ENCODE results near the gene PLCB3. TPM values are rescaled to one million over a fixed set of nuclear protein-coding genes. Genes with fewer than 3 reads are reported as not detected.
A peak's percentile ranks its signal among the peaks of the same experiment; 100 is the strongest.

Gene PLCB3
- total and polyA plus RNA-seq, 2 donors (not counting 3 experiments of a cell fraction or from before 2014, with no cell fraction given): 32.3 to 61.1 TPM

- Histone ChIP-seq H3K79me2 (ENCODE audit: control insufficient read depth, insufficient read depth, low read length) (peaks cover 2% of the 10 kb centered on the region), H3K9me3 (replicated peaks; ENCODE audit: control insufficient read depth, insufficient read depth, low read length) (no peaks in the 10 kb centered on the region), H3K9ac (replicated peaks; ENCODE audit: extremely low read depth, insufficient read depth, low read length) (no peak overlapping the region), H3K4me3 (replicated peaks in 1 of 3; ENCODE audit: insufficient read depth in 1 of 3, low read depth in 1 of 3, low read length in 3 of 3) (no peak overlapping the region), H2AFZ (ENCODE audit: low read depth, low read length) (no peak overlapping the region), H3K4me1 (ENCODE audit: control insufficient read depth, extremely low read depth, insufficient read depth, low read length) (peaks cover 11% of the 10 kb centered on the region), H4K20me1 (replicated peaks; ENCODE audit: control insufficient read depth, extremely low read depth, insufficient read depth, low read length) (no peaks in the 10 kb centered on the region), H3K27me3 (ENCODE audit: control insufficient read depth in 2 of 2, insufficient read depth in 2 of 2, low read length in 2 of 2) (no peaks in the 10 kb centered on the region), H3K36me3 (ENCODE audit: control insufficient read depth in 2 of 2, extremely low read depth in 1 of 2, insufficient read depth in 2 of 2, low read length in 2 of 2) (peaks cover 2 to 11% of the 10 kb centered on the region in 2 experiments), H3K9me1 (replicated peaks; ENCODE audit: control insufficient read depth, extremely low read depth, insufficient read depth, low read length) (no peaks in the 10 kb centered on the region), H3K27ac (ENCODE audit: insufficient read depth, low read depth, low read length) (no peak overlapping the region), H3K4me2 (ENCODE audit: insufficient read depth, low read length) (no peak overlapping the region)
- BruUV-seq (replicated peaks): no TSS peak
- DNase-seq (ENCODE audit: low read depth, low spot score): no peak
- CTCF ChIA-PET: interaction anchor here (0.6 to 3.5 kb wide), 6 partner anchors 11 to 79 kb away, joined by 3 to 26 read pairs (median 8); partner anchors contain the start of gene CATSPERZ
- intact Hi-C loops (cut with micrococcal nuclease) (no loop called here), dilution Hi-C loops (cut with MboI; ENCODE audit: extremely low pct_ligation_motif_present, low sequenced_read_pairs) (no loop called here)
- TF ChIP-seq CTCF (IDR thresholded peaks at IDR 0.05; ENCODE audit: extremely low read depth in 1 of 2, insufficient read depth in 1 of 2, low read depth in 1 of 2, low read length in 2 of 2): no peak
- no peak for TF ChIP-seq MYC (IDR thresholded peaks at IDR 0.05; ENCODE audit: low read depth, low read length)
- POLR2A ChIA-PET: no interaction called here
- FAIRE-seq: no peak
Measured at GRCh38 chr11:64283092-64283491, 31.8 kb downstream of the PLCB3 start.

- Histone ChIP-seq H3K4me2 (ENCODE audit: insufficient read depth, low read length) (peak within 1 kb of the TSS; percentile 60), H3K9ac (replicated peaks; ENCODE audit: extremely low read depth, insufficient read depth, low read length) (peak within 1 kb of the TSS; percentile 54), H2AFZ (ENCODE audit: low read depth, low read length) (peak within 1 kb of the TSS; percentile 75), H3K4me1 (ENCODE audit: control insufficient read depth, extremely low read depth, insufficient read depth, low read length) (peaks cover 11% of the 10 kb centered on the region), H4K20me1 (replicated peaks; ENCODE audit: control insufficient read depth, extremely low read depth, insufficient read depth, low read length) (no peaks in the 10 kb centered on the region), H3K27ac (ENCODE audit: insufficient read depth, low read depth, low read length) (peak within 1 kb of the TSS; percentile 35), H3K9me1 (replicated peaks; ENCODE audit: control insufficient read depth, extremely low read depth, insufficient read depth, low read length) (no peaks in the 10 kb centered on the region), H3K79me2 (ENCODE audit: control insufficient read depth, insufficient read depth, low read length) (peaks cover 2% of the 10 kb centered on the region), H3K36me3 (ENCODE audit: control insufficient read depth in 2 of 2, extremely low read depth in 1 of 2, insufficient read depth in 2 of 2, low read length in 2 of 2) (peaks cover 0 to 5% of the 10 kb centered on the region in 2 experiments), H3K4me3 (replicated peaks in 1 of 3; ENCODE audit: insufficient read depth in 1 of 3, low read depth in 1 of 3, low read length in 3 of 3) (peak within 1 kb of the TSS; percentile 42 to 49 (median 44)), H3K27me3 (ENCODE audit: control insufficient read depth in 2 of 2, insufficient read depth in 2 of 2, low read length in 2 of 2) (no peaks in the 10 kb centered on the region), H3K9me3 (replicated peaks; ENCODE audit: control insufficient read depth, insufficient read depth, low read length) (no peaks in the 10 kb centered on the region)
- peak; percentile 95 for FAIRE-seq
- peak; percentile 66 for TF ChIP-seq POLR2AphosphoS5 (IDR thresholded peaks at IDR 0.05; ENCODE audit: insufficient read depth, low read depth, low read length)
- no peak for TF ChIP-seq CTCF (IDR thresholded peaks at IDR 0.05; ENCODE audit: extremely low read depth in 1 of 2, insufficient read depth in 1 of 2, low read depth in 1 of 2, low read length in 2 of 2)
- peak; percentile 52 for TF ChIP-seq POLR2A (IDR thresholded peaks at IDR 0.05; ENCODE audit: low read depth, low read length)
- CTCF ChIA-PET: interaction anchor here (0.7 to 3.5 kb wide), 12 partner anchors 13 to 99 kb away, joined by 3 to 26 read pairs (median 6); partner anchors contain the start of genes CATSPERZ, PRDX5, STIP1 and TRMT112
- POLR2A ChIA-PET: interaction anchor here (1.0 kb wide), 1 partner anchor 13 kb away, joined by 3 read pairs; no protein-coding TSS in a partner anchor
- dilution Hi-C loops (cut with MboI; ENCODE audit: extremely low pct_ligation_motif_present, low sequenced_read_pairs) (no loop called here), intact Hi-C loops (cut with micrococcal nuclease) (loop anchor here (2.0 kb wide), 2 partner anchors 20 to 38 kb away; partner anchors contain the start of genes ESRRA and PPP1R14B)
- BruUV-seq (replicated peaks): TSS peak; percentile 38
- peak; percentile 91 for DNase-seq (ENCODE audit: low read depth, low spot score)
Measured at GRCh38 chr11:64284048-64284961, 33.0 kb downstream of the PLCB3 start, which contains the start of gene BAD. Gene BAD (minus strand): TSS chr11:64284665. CDS start chr11:64284368, 297 bp downstream.

Data from endothelial cell of umbilical vein (primary cell).